ENCODE measurements around the gene LDLRAD3. TPM values are rescaled to one million over a fixed set of nuclear protein-coding genes. Genes with fewer than 3 reads are reported as not detected.

Gene LDLRAD3
- total RNA-seq, 1 donor from 2014 or later = 39.1 TPM

DNA sequence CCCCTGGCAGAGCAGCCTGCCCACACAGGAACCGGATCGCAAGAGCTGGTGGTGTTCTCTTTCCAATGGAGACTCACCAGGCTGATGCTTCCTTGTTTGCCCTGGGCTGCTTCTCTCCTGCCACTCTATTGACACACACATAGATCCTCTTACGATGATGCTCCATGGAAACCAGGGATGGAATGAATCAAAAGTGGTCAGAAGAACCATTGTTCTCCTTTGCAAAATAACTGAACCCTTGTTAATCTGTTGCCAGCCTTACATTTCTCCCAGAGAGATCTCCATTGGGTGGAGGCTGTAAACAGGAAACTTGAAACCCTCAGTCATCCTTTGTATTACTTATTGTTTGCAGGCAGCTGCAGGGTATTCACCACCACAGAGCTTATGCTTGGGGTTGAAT lies 24.6 kb upstream of the LDLRAD3 start:
- Mint-ChIP-seq H3K27me3 (ENCODE audit: low read depth) (peaks cover 9% of the 10 kb centered on the region), H3K4me1 (no peaks in the 10 kb centered on the region), H3K9me3 (no peaks in the 10 kb centered on the region), H3K27ac (no peak overlapping the region), H3K36me3 (no peaks in the 10 kb centered on the region), H3K4me3 (no peak overlapping the region)
- no peak for DNase-seq (ENCODE audit: low spot score in 2 of 2, unreplicated experiment in 2 of 2)
- TF ChIP-seq, protein P1, sequence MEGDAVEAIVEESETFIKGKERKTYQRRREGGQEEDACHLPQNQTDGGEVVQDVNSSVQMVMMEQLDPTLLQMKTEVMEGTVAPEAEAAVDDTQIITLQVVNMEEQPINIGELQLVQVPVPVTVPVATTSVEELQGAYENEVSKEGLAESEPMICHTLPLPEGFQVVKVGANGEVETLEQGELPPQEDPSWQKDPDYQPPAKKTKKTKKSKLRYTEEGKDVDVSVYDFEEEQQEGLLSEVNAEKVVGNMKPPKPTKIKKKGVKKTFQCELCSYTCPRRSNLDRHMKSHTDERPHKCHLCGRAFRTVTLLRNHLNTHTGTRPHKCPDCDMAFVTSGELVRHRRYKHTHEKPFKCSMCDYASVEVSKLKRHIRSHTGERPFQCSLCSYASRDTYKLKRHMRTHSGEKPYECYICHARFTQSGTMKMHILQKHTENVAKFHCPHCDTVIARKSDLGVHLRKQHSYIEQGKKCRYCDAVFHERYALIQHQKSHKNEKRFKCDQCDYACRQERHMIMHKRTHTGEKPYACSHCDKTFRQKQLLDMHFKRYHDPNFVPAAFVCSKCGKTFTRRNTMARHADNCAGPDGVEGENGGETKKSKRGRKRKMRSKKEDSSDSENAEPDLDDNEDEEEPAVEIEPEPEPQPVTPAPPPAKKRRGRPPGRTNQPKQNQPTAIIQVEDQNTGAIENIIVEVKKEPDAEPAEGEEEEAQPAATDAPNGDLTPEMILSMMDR (IDR thresholded peaks at IDR 0.05; ENCODE audit: unreplicated experiment) = no peak

DNA sequence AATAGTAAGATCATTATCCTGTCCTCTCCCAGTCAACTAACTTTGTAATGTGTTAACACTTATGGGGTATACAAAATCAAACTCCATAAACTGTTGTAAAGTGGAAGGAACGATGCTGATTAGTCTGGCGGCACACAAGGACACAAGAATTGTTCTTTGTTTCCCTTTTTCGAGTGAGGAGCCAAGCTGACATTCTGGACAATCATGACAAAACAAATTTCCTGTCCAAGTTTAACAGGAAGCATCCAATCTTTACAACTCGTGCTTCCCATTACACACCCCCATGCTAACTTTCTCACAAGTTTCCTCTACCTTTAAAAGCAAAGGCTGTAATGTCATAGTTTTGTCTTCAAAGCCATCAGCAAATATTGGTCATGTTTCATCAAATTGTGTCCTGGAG lies 20.4 kb upstream of the LDLRAD3 start:
- TF ChIP-seq, protein P1 (IDR thresholded peaks at IDR 0.05; ENCODE audit: unreplicated experiment) = no peak
- Mint-ChIP-seq H3K27me3 (ENCODE audit: low read depth) (peaks cover 8% of the 10 kb centered on the region), H3K27ac (no peak overlapping the region), H3K36me3 (no peaks in the 10 kb centered on the region), H3K9me3 (no peaks in the 10 kb centered on the region), H3K4me1 (peaks cover 5% of the 10 kb centered on the region), H3K4me3 (no peak overlapping the region)
- no peak for DNase-seq (ENCODE audit: low spot score in 2 of 2, unreplicated experiment in 2 of 2)

DNA sequence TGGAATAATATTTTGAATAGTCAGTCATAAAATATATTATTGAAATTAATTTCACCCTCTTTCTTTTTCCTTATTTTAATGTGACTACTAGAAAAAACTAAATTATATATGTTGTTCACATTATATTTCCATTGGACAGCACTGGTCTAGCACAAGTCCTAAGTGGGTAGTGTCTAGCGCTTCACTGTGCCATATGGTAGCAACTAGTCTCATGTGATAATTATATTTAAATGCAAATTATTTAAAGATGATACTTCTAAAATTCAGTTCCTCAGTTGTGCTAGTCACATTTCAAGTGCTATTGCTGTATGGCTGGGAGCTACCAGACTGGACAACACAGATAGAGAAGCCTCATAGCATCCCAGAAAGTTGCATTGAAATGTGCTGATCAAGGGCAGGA lies 19.1 kb upstream of the LDLRAD3 start:
- H3K36me3 Mint-ChIP-seq = no peaks in the 10 kb centered on the region
- TF ChIP-seq, protein P1 (IDR thresholded peaks at IDR 0.05; ENCODE audit: unreplicated experiment) = no peak
- peaks cover 3% of the 10 kb centered on the region for H3K27me3 Mint-ChIP-seq (ENCODE audit: low read depth)
- DNase-seq (ENCODE audit: low spot score in 2 of 2, unreplicated experiment in 2 of 2) = no peak
- no peaks in the 10 kb centered on the region for H3K9me3 Mint-ChIP-seq
- H3K4me1 Mint-ChIP-seq = peaks cover 5% of the 10 kb centered on the region
- H3K4me3 Mint-ChIP-seq = no peak overlapping the region
- H3K27ac Mint-ChIP-seq = no peak overlapping the region

DNA sequence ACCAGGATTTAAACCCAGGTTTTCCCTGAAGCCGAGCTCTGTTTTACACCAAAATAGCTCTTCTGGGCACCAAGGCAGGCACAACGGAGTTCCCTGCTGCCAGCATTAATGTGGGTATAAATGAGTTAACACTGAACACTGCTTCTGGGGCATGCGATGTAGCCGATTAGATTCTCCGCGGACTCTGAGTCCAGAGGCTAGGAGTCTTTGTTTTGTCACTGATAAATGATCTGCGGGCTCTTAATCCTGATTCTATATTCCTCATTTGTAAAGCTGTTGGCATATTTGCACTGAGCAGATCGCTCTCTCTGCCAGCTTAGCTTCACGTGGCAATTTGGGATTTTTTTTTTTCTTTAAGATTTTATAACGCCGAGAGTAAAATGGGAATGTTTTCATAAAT lies 16.8 kb upstream of the LDLRAD3 start:
- H3K9me3 Mint-ChIP-seq = peaks cover 6% of the 10 kb centered on the region
- H3K4me1 Mint-ChIP-seq = peaks cover 5% of the 10 kb centered on the region
- no peak overlapping the region for H3K4me3 Mint-ChIP-seq
- TF ChIP-seq, protein P1 (IDR thresholded peaks at IDR 0.05; ENCODE audit: unreplicated experiment) = no peak
- H3K36me3 Mint-ChIP-seq = no peaks in the 10 kb centered on the region
- no peak overlapping the region for H3K27ac Mint-ChIP-seq
- DNase-seq (ENCODE audit: low spot score in 2 of 2, unreplicated experiment in 2 of 2) = no peak
- peaks cover 1% of the 10 kb centered on the region for H3K27me3 Mint-ChIP-seq (ENCODE audit: low read depth)

DNA sequence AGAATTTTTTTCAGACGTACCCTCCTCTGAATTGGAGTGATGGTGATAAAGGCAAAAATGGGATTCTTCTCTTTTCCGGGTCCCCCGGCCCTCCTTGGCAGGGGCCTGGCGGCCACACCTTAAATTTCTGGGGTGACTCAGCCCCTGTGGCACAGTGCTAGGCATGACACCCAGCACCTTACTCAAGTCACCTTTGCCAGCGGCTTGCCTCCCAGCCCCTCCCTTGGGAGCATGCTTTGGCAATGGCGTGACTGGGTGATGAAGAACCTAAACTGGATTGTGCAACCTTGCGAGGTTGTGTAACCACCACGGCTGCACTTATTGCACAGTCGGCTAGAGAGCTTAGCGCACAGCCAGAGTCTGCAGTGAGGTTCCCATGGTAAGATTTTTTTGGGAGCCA lies 16.2 kb upstream of the LDLRAD3 start:
- no peak for DNase-seq (ENCODE audit: low spot score in 2 of 2, unreplicated experiment in 2 of 2)
- Mint-ChIP-seq H3K36me3 (no peaks in the 10 kb centered on the region), H3K27ac (no peak overlapping the region), H3K9me3 (peaks cover 9% of the 10 kb centered on the region), H3K27me3 (ENCODE audit: low read depth) (peaks cover 1% of the 10 kb centered on the region), H3K4me3 (no peak overlapping the region), H3K4me1 (peaks cover 5% of the 10 kb centered on the region)
- TF ChIP-seq, protein P1 (IDR thresholded peaks at IDR 0.05; ENCODE audit: unreplicated experiment) = no peak
